ENCODE measurements around the gene SLC6A2. TPM values are rescaled to one million over a fixed set of nuclear protein-coding genes. Genes with fewer than 3 reads are reported as not detected.

Gene SLC6A2
- total and polyA plus RNA-seq, 9 of the 15 experiments (the other 6 are each of a cell fraction or from before 2014, with no cell fraction given) = not detected

DNA sequence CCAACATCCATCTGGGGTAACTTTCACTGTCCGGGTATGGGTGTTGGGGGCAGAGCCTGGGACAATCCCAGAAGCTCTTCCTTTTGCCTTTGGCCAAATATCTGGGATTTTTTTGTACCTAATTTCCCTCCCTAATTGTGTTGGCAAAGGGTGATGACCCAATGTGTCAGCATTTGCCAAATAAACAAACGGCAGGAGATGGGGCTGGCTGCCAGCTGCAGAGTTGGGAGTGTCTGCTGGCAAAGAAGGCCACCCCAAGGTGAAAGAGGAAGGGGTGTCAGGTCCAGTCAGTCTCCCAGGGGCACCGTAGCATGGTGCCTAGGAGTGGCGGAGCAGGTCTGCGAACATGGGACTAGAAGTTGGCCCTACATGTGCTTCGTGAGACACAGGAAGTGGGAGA lies 73.0 kb downstream of the SLC6A2 start:
- Histone ChIP-seq H2AFZ (ENCODE audit: low read depth, low read length) (no peak overlapping the region), H3K9ac (ENCODE audit: insufficient read depth in 1 of 2, low read depth in 2 of 2, low read length in 2 of 2) (no peak overlapping the region), H3K9me1 (ENCODE audit: control insufficient read depth, insufficient read depth, low read length) (no peaks in the 10 kb centered on the region), H3K4me3 (no peak overlapping the region), H3K9me3 (replicated peaks; ENCODE audit: control insufficient read depth, insufficient read depth, low read depth, low read length) (no peaks in the 10 kb centered on the region), H3K27me3 (ENCODE audit: control insufficient read depth in 2 of 2, insufficient read depth in 2 of 2, low read length in 2 of 2) (no peaks in the 10 kb centered on the region), H3K79me2 (ENCODE audit: control insufficient read depth, insufficient read depth, low read length) (no peaks in the 10 kb centered on the region), H3K4me1 (replicated peaks in 1 of 2; ENCODE audit: control insufficient read depth in 2 of 2, insufficient read depth in 2 of 2, low read length in 2 of 2) (no peaks in the 10 kb centered on the region), H4K20me1 (replicated peaks; ENCODE audit: control insufficient read depth, insufficient read depth, low read length) (no peaks in the 10 kb centered on the region), H3K27ac (ENCODE audit: extremely low read depth, low read depth, low read length) (no peak overlapping the region), H3K4me2 (ENCODE audit: insufficient read depth, low read length) (no peak overlapping the region), H3K36me3 (ENCODE audit: control insufficient read depth, insufficient read depth, low read length) (no peaks in the 10 kb centered on the region)
- ChIA-PET POLR2A (no interaction called here), CTCF (ENCODE audit: low intra/inter-chr PET ratio) (no interaction called here)
- WGBS (ENCODE audit: insufficient coverage, low coverage, missing lambda C conversion rate) = 4% methylated on average over 6 of the region's 6 CpGs
- DNase-seq (ENCODE audit: extremely low read depth in 1 of 4, low spot score in 3 of 4) = no peak
- in situ Hi-C loops (cut with MboI) = no loop called here
- intact Hi-C loops (cut with micrococcal nuclease) = no loop called here
- FAIRE-seq = no peak
- BruUV-seq (replicated peaks) = no TSS peak
- TF ChIP-seq NUFIP1 (IDR thresholded peaks at IDR 0.05; ENCODE audit: partially characterized antibody) = no peak
- no peak for TF ChIP-seq SMARCA4 (IDR thresholded peaks at IDR 0.05)
- TF ChIP-seq, protein P1, sequence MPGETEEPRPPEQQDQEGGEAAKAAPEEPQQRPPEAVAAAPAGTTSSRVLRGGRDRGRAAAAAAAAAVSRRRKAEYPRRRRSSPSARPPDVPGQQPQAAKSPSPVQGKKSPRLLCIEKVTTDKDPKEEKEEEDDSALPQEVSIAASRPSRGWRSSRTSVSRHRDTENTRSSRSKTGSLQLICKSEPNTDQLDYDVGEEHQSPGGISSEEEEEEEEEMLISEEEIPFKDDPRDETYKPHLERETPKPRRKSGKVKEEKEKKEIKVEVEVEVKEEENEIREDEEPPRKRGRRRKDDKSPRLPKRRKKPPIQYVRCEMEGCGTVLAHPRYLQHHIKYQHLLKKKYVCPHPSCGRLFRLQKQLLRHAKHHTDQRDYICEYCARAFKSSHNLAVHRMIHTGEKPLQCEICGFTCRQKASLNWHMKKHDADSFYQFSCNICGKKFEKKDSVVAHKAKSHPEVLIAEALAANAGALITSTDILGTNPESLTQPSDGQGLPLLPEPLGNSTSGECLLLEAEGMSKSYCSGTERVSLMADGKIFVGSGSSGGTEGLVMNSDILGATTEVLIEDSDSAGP (CRISPR knock-in tag; IDR thresholded peaks at IDR 0.05) = no peak
- no peak for TF ChIP-seq SRF (CRISPR knock-in tag; IDR thresholded peaks at IDR 0.05)
- no peak for TF ChIP-seq GABPB1 (CRISPR knock-in tag; IDR thresholded peaks at IDR 0.05)
- no peak for TF ChIP-seq GATAD2B (IDR thresholded peaks at IDR 0.05; ENCODE audit: borderline replicate concordance)
- TF ChIP-seq, protein P2, sequence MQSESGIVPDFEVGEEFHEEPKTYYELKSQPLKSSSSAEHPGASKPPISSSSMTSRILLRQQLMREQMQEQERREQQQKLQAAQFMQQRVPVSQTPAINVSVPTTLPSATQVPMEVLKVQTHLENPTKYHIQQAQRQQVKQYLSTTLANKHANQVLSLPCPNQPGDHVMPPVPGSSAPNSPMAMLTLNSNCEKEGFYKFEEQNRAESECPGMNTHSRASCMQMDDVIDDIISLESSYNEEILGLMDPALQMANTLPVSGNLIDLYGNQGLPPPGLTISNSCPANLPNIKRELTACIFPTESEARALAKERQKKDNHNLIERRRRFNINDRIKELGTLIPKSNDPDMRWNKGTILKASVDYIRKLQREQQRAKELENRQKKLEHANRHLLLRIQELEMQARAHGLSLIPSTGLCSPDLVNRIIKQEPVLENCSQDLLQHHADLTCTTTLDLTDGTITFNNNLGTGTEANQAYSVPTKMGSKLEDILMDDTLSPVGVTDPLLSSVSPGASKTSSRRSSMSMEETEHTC (IDR thresholded peaks at IDR 0.05) = no peak
- TF ChIP-seq, protein P3, sequence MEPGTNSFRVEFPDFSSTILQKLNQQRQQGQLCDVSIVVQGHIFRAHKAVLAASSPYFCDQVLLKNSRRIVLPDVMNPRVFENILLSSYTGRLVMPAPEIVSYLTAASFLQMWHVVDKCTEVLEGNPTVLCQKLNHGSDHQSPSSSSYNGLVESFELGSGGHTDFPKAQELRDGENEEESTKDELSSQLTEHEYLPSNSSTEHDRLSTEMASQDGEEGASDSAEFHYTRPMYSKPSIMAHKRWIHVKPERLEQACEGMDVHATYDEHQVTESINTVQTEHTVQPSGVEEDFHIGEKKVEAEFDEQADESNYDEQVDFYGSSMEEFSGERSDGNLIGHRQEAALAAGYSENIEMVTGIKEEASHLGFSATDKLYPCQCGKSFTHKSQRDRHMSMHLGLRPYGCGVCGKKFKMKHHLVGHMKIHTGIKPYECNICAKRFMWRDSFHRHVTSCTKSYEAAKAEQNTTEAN (CRISPR knock-in tag; IDR thresholded peaks at IDR 0.05) = no peak
- TF ChIP-seq, protein P4, sequence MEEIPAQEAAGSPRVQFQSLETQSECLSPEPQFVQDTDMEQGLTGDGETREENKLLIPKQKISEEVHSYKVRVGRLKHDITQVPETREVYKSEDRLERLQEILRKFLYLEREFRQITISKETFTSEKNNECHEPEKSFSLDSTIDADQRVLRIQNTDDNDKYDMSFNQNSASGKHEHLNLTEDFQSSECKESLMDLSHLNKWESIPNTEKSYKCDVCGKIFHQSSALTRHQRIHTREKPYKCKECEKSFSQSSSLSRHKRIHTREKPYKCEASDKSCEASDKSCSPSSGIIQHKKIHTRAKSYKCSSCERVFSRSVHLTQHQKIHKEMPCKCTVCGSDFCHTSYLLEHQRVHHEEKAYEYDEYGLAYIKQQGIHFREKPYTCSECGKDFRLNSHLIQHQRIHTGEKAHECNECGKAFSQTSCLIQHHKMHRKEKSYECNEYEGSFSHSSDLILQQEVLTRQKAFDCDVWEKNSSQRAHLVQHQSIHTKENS (CRISPR knock-in tag; IDR thresholded peaks at IDR 0.05) = no peak
- no peak for TF ChIP-seq PCBP2 (IDR thresholded peaks at IDR 0.05; ENCODE audit: low read depth, low read length, poor library complexity, severe bottlenecking)
- no peak for ATAC-seq

Data from K562 (cell line).